NCI-H748 (cell line): ENCODE data around the gene KLHDC2.
"Not testable (repeated sequence)": the region's sequence is repeated elsewhere in the genome, so short reads cannot be mapped to it uniquely, and the experiment has no call there.

Source experiments
- DNase-seq: peaks from one replicate; lab custom pipeline; 2025; ENCODE audit not compliant: unreplicated experiment; lab: John Stamatoyannopoulos, UW

KLHDC2 gene

DNA sequence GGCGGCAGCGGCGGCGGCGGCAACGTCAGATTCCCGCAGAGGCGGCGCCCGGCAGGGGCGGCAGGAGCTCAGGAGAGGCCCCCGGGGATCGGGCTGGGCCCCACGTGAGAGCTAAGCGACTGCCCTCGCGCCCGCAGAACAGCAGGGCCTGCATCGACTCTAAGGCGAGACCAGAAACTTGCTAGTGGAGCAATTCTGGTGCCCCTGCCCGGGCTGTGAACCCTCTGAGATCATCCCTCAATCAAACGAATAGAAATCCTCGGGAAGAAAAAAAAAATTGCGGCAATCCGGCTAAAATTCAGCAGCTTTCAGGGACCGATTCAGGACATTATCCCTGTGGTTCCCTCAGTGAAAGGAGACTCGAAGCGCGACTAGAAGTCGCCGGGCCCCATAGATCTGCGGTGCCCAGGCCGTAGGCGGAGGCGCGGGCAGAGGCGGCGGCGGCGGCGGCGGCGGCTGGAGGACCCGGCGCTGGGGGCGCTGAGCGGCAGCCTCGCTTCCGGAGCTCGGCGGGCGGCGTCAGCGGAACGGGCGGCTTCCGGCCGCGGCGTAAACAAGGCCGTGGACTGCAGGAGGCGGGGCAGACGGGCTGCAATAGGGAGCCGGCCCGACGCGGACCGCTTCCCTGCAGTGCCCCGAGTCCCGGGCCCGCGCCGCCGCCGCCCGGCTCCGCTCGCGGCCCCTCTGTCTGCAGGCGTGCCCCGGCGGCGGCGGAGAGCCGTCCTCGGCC, at the start of gene KLHDC2:
TSS of gene KLHDC2 (plus strand) at position 583 of the 730 bp plus-strand sequence. CDS start 316 bp downstream, outside the sequence.
- peak; percentile 93 for DNase-seq

- DNase-seq, result no peak
These were observed 47.2 kb upstream of the KLHDC2 start for GRCh38 chr14:49720744-49721143.

GRCh38 chr14:49721733-49722435, 46.1 kb upstream of the KLHDC2 start:
- DNase-seq, result not testable (repeated sequence)

- DNase-seq, result no peak
These were observed 40.8 kb upstream of the KLHDC2 start for GRCh38 chr14:49727171-49727570.

- DNase-seq, result no peak
These were observed 35.1 kb upstream of the KLHDC2 start for GRCh38 chr14:49732896-49733295.

DNA sequence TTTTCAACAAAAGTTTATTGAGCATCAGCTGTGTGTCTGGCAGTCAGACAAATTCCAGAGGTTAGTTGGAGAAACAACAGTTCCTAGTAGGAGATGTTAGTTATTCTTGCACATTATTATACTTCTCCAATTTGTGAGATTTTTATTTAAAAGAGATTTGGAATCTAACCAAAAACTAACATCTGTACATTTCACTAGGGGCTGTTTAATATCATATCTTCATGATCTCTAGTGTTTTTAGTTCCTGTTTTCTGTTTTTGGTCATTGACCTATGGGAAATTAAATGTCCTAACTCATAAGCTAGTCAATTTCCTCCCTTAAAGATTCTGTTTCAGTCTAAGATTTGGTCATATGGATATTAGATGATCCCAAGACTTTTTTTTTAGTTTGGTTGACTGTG, 34.1 kb upstream of the KLHDC2 start:
- no peak for DNase-seq

DNA sequence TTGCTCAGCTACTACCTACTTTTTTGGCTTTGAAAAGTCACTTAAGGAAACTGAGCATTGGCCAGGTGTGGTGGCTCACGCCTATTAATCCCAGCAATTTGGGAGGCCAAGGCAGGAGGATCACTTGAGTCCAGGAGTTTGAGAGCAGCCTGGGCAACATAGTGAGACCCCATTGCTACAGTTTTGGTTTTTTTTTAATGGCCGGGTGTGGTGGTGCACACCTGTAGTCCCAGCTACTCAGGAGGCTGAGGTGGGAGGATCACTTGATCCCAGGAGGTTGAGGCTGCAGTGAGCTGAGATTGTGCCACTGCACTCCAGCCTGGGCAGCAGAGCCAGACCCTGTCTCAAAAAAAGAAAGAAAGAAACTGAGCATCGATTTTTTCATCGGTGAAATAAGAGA, 32.3 kb upstream of the KLHDC2 start:
- not testable (repeated sequence) for DNase-seq

- no peak for DNase-seq
These were observed 22.8 kb upstream of the KLHDC2 start for GRCh38 chr14:49745191-49745590.

- DNase-seq, result not testable (repeated sequence)
These were observed 21.5 kb upstream of the KLHDC2 start for GRCh38 chr14:49746476-49746875.

GRCh38 chr14:49754570-49755097, 13.3 kb upstream of the KLHDC2 start:
- DNase-seq, result no peak

DNA sequence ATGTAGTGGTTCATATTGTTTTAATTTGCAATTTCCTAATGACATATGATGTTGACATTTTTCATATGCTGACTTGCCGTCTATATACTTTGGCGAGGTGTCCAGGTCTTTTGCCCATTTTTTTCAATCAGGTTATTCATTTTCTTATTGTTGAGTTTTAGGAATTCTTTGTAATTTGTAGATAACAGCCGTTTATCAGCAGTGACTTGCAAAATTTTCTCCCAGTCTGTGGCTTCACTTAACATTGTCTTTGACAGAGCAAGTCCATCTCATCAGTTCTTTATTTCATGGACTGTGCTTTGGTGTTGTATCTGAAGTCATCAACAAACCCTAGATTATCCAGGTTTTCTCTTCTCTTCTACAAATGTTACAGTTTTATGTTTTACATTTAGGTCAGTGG, 12.6 kb upstream of the KLHDC2 start:
- no peak for DNase-seq

DNA sequence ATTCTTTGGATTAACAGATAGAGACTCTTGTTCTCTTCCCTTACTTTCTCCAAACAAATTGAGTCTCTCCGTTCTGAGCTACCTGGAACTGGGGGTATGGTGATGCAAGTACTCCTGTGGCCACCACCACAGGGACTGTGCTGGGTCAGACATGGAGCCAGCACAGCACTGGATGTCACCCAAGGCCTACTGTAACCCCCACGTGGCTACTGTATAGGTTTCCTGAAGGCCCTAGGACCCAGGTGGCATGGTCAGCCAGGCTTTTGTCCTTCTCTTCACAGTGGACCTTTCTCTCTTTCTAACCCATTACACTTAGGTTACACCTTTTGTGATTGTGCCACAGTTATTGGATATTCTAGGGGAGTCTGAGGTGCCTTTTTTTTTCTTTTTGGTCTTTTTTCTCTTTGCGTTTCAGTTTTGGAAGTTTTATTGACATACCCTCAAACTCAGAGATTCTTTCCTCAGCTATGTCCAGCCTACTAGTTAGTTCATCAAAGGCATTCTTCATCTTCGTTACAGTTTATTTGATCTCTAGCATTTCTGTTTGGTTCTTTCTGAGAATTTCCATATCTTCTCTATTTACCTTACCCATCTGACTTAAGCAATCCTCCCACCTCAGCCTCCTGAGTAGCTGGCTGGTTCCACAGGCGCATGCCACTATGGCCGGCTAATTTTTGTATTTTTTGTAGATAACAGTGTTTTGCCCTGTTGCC, 6.0 kb upstream of the KLHDC2 start:
- no peak for DNase-seq

DNA sequence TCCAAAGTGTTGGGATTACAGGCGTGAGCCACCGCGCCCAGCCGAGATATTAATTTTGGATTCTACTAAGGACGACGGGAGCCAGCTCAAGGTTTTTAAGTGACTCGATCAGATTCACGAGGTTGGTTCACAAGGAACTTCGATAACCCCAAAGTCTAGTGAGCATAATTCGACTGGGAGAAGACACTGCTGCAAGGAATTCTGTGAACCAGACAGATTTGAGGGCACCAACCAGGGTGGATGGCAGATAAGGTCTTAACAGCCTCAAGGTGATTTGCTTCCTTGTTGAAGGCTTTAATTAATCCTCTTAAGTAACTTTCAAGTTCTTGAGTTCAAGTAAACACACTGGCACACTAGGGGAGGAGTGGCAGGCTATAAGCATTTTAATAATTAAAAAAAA, 1.1 kb upstream of the KLHDC2 start:
- peak; percentile 32 for DNase-seq

DNA sequence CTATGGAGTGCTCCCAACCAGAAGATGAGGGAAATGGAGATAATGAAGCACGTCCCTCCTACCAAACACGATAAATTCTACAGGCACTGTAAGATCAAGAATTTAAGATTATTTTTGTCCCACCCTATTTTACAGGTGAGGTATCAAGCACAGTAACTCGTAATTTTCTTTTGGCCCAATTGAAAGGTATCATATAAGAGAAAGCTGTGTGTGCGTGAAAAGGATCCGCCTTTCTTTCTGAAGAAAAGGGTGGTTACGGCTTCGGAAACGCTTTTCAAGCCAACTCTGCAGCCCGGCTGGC, 733 bp upstream of the KLHDC2 start:
- DNase-seq, result no peak

DNA sequence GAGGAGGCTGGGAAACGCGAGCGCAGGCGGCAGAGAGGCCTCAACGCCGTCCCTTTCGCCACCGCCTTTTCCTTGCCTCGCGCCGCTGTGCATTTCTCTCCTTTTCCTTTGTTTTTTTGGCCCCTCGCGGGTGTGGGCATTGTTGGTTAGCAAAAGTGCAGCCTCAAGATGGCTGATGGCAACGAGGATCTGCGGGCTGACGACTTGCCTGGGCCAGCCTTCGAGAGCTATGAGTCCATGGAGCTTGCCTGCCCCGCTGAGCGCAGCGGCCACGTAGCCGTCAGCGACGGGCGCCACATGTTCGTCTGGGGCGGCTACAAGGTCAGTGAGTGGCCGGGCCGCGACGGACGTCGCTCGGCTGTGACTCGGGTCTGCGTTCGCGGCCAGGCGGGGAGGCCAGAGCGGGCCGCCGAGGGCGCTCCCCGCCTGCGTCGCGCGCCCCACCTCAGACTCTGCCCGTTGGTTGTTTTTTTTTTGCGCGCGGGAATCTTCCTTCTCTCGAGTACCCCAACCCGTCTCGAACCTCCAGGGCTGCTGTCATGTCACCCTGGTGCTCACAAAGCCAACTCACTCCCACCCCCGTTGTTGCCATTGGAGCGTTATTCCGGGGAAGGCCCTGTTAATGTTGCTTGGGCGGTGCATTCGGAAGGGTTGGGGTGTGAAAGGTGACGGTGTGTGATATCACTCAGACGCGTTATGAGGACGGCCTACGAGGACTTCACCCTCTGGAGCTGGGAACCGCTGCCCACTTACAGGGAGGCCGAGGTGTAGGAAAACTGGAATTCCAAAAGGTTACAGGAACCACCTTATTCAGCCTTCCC, 558 bp downstream of the KLHDC2 start:
- DNase-seq, result peak; percentile 76

DNA sequence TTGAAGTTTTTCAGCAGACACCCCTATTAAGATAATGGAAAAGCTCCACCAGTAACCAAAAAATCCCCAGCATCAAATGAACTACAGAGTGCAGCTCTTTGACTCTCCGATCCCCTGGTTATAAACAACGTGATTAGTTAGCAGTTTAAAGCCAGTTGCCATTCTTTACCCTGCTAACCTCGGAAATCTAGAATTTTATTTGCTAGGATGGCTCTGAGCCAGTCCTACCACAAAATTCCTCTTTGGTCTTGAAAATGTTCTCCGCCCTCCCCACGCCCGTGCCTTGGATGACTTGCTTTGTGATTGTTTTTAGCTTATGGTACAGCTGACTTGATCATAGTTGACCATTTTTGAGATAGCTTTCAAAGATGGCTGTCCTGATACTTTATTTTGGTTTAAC, 1.2 kb downstream of the KLHDC2 start:
- no peak for DNase-seq

- DNase-seq, result no peak
These were observed 1.7 kb downstream of the KLHDC2 start for GRCh38 chr14:49769581-49770211.

DNA sequence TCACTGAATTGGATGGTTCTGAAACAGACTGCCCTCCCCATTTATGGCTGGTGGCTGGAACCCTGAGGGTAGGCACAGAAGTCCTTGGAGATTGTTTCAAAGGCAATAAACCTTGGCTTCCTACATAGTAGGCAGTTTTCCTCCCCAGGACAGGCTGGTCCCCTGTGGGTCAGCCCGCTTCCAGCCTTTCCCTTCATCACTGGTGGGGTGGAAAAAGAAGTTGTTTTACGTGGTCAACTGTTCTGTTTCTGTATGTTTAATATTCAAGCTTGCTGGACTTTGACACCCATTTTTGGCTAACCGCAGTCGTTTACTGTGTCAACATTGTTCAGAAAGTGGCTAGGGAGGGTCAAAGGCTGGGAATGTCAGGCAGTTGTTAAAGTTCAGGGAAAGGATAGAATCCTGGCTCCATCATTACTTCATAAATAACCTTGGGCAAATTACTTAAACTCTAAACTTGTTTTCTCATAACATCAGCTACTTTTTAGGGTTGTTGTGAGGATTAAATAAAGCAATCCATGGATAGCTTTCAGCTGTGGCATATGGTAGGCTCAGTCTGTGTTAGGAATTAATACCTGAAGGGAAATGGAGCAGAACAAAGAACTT, 2.4 kb downstream of the KLHDC2 start:
- peak; percentile 7 for DNase-seq

GRCh38 chr14:49771691-49772090, 3.7 kb downstream of the KLHDC2 start:
- not testable (repeated sequence) for DNase-seq

DNA sequence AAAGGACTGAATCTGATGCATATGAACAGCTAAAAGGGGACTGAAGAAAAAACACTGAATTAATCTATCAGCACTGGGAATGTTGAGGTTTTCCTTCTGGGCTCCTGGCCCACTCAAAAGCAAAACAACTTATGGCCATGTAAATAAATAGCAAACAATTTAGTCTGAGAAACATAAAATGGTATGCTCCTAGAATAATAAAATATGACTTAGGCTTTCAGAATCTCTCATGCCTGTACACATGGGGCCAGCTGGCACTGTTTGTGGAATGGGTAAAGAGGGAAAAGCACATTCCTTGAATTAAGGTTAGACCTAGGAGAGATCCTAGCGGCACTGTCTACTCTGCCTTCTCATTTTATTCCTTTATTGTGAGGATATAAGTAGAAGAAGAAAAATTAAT, 6.2 kb downstream of the KLHDC2 start:
- no peak for DNase-seq
